GM12878 (cell line): ENCODE data around the gene TTC29. TPM values are rescaled to one million over a fixed set of nuclear protein-coding genes. Genes with fewer than 3 reads are reported as not detected.

Experiments used
- ATAC-seq: fragments of 200-7000 bp; cut with Tn5 transposase; 3 replicates; pipeline ENCODE4 v1.9.1; 2020; ENCODE audit warnings: mild to moderate bottlenecking, moderate library complexity
- BruUV-seq: library from RNA; stranded (reverse); fragments of 400-500 nt; replicated peaks from 2 replicates; lab custom pipeline; 2021; lab: Mats Ljungman, UMichigan
- CTCF ChIA-PET: fragments of 300-600 bp; sonication (Branson Sonifier 250); formaldehyde crosslinking; extraction: SDS; loops from one replicate; lab custom pipeline; 2021; ENCODE audit warnings: inconsistent platforms; lab: Yijun Ruan, JAX
- POLR2A ChIA-PET: fragments of 350-600 bp; formaldehyde crosslinking; extraction: SDS; loops from one replicate; lab custom pipeline; 2021; ENCODE audit warnings: inconsistent platforms; lab: Charles Lee
- RAD21 ChIA-PET: fragments of 300-600 bp; sonication (Branson Sonifier 250); formaldehyde crosslinking; loops from one replicate; lab custom pipeline; 2023; ENCODE audit warnings: antibody characterized with exemption; ENCODE audit not compliant: unreplicated experiment; lab: Charles Lee
- SMC1A ChIA-PET: fragments of 300-600 bp; sonication (Branson Sonifier 250); formaldehyde crosslinking; loops from one replicate; lab custom pipeline; 2023; ENCODE audit not compliant: unreplicated experiment, uncharacterized antibody; lab: Charles Lee
- DNase-seq: peaks from one replicate; pipeline ENCODE4 v3.0.0-alpha.2; 2011; ENCODE audit warnings: low read depth, low spot score
- FAIRE-seq: peaks from 3 replicates; lab custom pipeline; 2011; peaks lifted over from hg19 to GRCh38; lab: Jason Lieb, UNC
- H2AFZ ChIP-seq: 2 replicates; pipeline ENCODE4 v1.6.0; 2011; ENCODE audit warnings: low read depth, low read length, control low read depth; ENCODE audit not compliant: control insufficient read depth
- H3K27ac ChIP-seq: 2 replicates; pipeline ENCODE4 v1.5.1; 2011; ENCODE audit warnings: control low read depth; ENCODE audit not compliant: control insufficient read depth, insufficient read depth
- H3K27me3 ChIP-seq, 2 experiments: replicated peaks in 1 of 2; 2 replicates each; pipeline versions ENCODE4 v1.6.0 to v1.6.1; 2011; ENCODE audit warnings: low read length in 1 of 2; ENCODE audit not compliant: control insufficient read depth in 2 of 2, insufficient read depth in 2 of 2
- H3K36me3 ChIP-seq, 2 experiments: 2 replicates each; pipeline ENCODE4 v1.5.1; 2011; ENCODE audit warnings: low read length in 1 of 2; ENCODE audit not compliant: control insufficient read depth in 2 of 2, insufficient read depth in 2 of 2
- H3K4me1 ChIP-seq: 2 replicates; pipeline ENCODE4 v1.6.1; 2011; ENCODE audit warnings: mild to moderate bottlenecking, low read length, moderate library complexity, mixed read lengths; ENCODE audit not compliant: control insufficient read depth, insufficient read depth
- H3K4me2 ChIP-seq: 2 replicates; pipeline ENCODE4 v1.6.0; 2011; ENCODE audit warnings: control low read depth; ENCODE audit not compliant: control insufficient read depth, insufficient read depth
- H3K4me3 ChIP-seq: fragments of 200-600 bp; sonication (generic); 2 replicates; pipeline ENCODE4 v1.5.1; 2016
- H3K79me2 ChIP-seq: 2 replicates; pipeline ENCODE4 v1.6.0; 2011; ENCODE audit warnings: low read length; ENCODE audit not compliant: control insufficient read depth, insufficient read depth
- H3K9ac ChIP-seq: 2 replicates; pipeline ENCODE4 v1.8.0; 2011; ENCODE audit warnings: low read length, control low read depth, mixed read lengths; ENCODE audit not compliant: control insufficient read depth, insufficient read depth
- H3K9me3 ChIP-seq: replicated peaks from 3 replicates; pipeline ENCODE4 v1.5.1; 2011; ENCODE audit warnings: mild to moderate bottlenecking, low read length; ENCODE audit not compliant: control insufficient read depth, insufficient read depth
- H4K20me1 ChIP-seq: 2 replicates; pipeline ENCODE4 v1.6.0; 2011; ENCODE audit not compliant: control insufficient read depth, insufficient read depth
- CEBPB ChIP-seq, 2 experiments: fragments of 150-350 bp in 1 of 2; IDR thresholded peaks; 2 replicates each; pipeline ENCODE4 v1.6.1; 2012 to 2014; ENCODE audit warnings: low read depth in 2 of 2, low read length in 2 of 2, borderline replicate concordance in 1 of 2, inconsistent platforms in 1 of 2
- CHD2 ChIP-seq: IDR thresholded peaks from 2 replicates; pipeline ENCODE4 v1.6.1; 2011; ENCODE audit warnings: low read depth, low read length, improper control_type of control experiment, borderline replicate concordance
- NBN ChIP-seq: fragments of 450-650 bp; IDR thresholded peaks from 2 replicates; pipeline ENCODE4 v1.6.1; 2016
- NFYB ChIP-seq: IDR thresholded peaks from 2 replicates; pipeline ENCODE4 v1.6.1; 2011; ENCODE audit warnings: low read depth, mild to moderate bottlenecking, low read length, improper control_type of control experiment, moderate library complexity; ENCODE audit not compliant: insufficient read depth
- NR2C2 ChIP-seq: IDR thresholded peaks from 2 replicates; pipeline ENCODE4 v1.6.1; 2011; ENCODE audit warnings: borderline replicate concordance, low read depth; ENCODE audit not compliant: control insufficient read depth, insufficient read length
- PML ChIP-seq: IDR thresholded peaks from 2 replicates; pipeline ENCODE4 v1.6.1; 2012; ENCODE audit warnings: low read length, inconsistent platforms
- RELB ChIP-seq: fragments of 450-650 bp; IDR thresholded peaks from 2 replicates; pipeline ENCODE4 v1.6.1; 2017; ENCODE audit warnings: low read depth, mild to moderate bottlenecking, moderate library complexity
- SMAD5 ChIP-seq: IDR thresholded peaks from 2 replicates; pipeline ENCODE4 v1.6.1; 2016; ENCODE audit warnings: antibody characterized with exemption, low read depth
- WRNIP1 ChIP-seq: IDR thresholded peaks from 2 replicates; pipeline ENCODE4 v1.6.1; 2011; ENCODE audit warnings: low read depth, low read length, improper control_type of control experiment, borderline replicate concordance
- ZNF687 ChIP-seq: fragments of 450-650 bp; IDR thresholded peaks from 2 replicates; pipeline ENCODE4 v1.6.1; 2017; ENCODE audit warnings: mild to moderate bottlenecking, moderate library complexity
- WGBS: methylation state at CpG from one replicate; pipeline ENCODE4 v1.1.6; 2016; ENCODE audit warnings: low lambda C conversion rate; ENCODE audit not compliant: insufficient replicate concordance, insufficient coverage; ENCODE audit errors: missing lambda C conversion rate; 5-methylcytosine and 5-hydroxymethylcytosine counted together
- in situ Hi-C: fragments of 300-500 bp; cut with MboI; formaldehyde crosslinking; loops from 9 replicates; pipeline ENCODE4 v1.14.3; 2018; ENCODE audit warnings: mixed read lengths
- intact Hi-C: fragments of 100-400 bp; cut with micrococcal nuclease; formaldehyde crosslinking; loops from one replicate; pipeline ENCODE4 v1.14.2; 2022; ENCODE audit not compliant: unreplicated experiment
- polyA plus RNA-seq, 11 experiments: library from polyadenylated mRNA; depleted of rRNA in 4 of 11; unstranded in 6 of 11; stranded (reverse) in 5 of 11; fragments of >200 nt; fragmentation: Nextera tagmentation in 4 of 11; fragmentation: Illumina TruSeq in 1 of 11; extraction: Ambion mirVana in 4 of 11; extraction: Trizol in 1 of 11; gene quantifications; 1 replicate in 1 of 11; 2 replicates in 10 of 11; pipeline versions ENCODE4 v1.2.1 to v1.2.3, GENCODE V29; 2011 to 2016; ENCODE audit warnings: inconsistent platforms in 2 of 11, missing spikeins in 2 of 11, low read depth in 1 of 11
- total RNA-seq, 4 experiments: library from RNA; depleted of rRNA in 3 of 4; stranded (reverse); fragments of >200 nt in 3 of 4; fragmentation: Illumina TruSeq in 1 of 4; extraction: Trizol in 1 of 4; gene quantifications; 2 replicates each; pipeline versions ENCODE4 v1.2.1 to v1.2.3, GENCODE V29; 2013 to 2021

The TTC29 gene
- total and polyA plus RNA-seq, 10 of the 15 experiments (the other 5 are each of a cell fraction or from before 2014, with no cell fraction given) = not detected

- Histone ChIP-seq H3K4me2 (no peak overlapping the region), H3K4me1 (no peaks in the 10 kb centered on the region), H4K20me1 (no peaks in the 10 kb centered on the region), H3K79me2 (no peaks in the 10 kb centered on the region), H3K9me3 (no peaks in the 10 kb centered on the region), H3K4me3 (no peak overlapping the region), H2AFZ (no peak overlapping the region), H3K27me3 (no peaks in the 10 kb centered on the region), H3K27ac (no peak overlapping the region), H3K9ac (no peak overlapping the region), H3K36me3 (no peaks in the 10 kb centered on the region)
- RAD21 ChIA-PET = no interaction called here
- no peak for TF ChIP-seq PML
- TF ChIP-seq NR2C2 = no peak
- no peak for TF ChIP-seq WRNIP1
- no peak for TF ChIP-seq RELB
- no peak for TF ChIP-seq NFYB
- TF ChIP-seq SMAD5 = no peak
- TF ChIP-seq CEBPB (IDR thresholded peaks at IDR 0.05; ENCODE audit: borderline replicate concordance in 1 of 2, low read depth in 2 of 2, low read length in 2 of 2) = no peak
- TF ChIP-seq CHD2 = no peak
- TF ChIP-seq NBN = no peak
- no peak for TF ChIP-seq ZNF687
- in situ Hi-C loops = no loop called here
- no peak for FAIRE-seq
- SMC1A ChIA-PET = interaction anchor here (0.6 kb wide), 1 partner anchor 63 kb away, joined by 3 read pairs; no protein-coding TSS in a partner anchor
- POLR2A ChIA-PET = no interaction called here
- WGBS = 13% methylated on average over 2 of the region's 2 CpGs
- CTCF ChIA-PET = no interaction called here
- no TSS peak for BruUV-seq
- no peak for DNase-seq
- ATAC-seq = no peak
- intact Hi-C loops = no loop called here
Measured at GRCh38 chr4:146762016-146762415, 183.6 kb downstream of the TTC29 start.
